ENCODE results near the gene CHD8.
A peak's percentile ranks its signal among the peaks of the same experiment; 100 is the strongest.
"Not testable (repeated sequence)": the region's sequence is repeated elsewhere in the genome, so short reads cannot be mapped to it uniquely, and the experiment has no call there.

The CHD8 gene

DNA sequence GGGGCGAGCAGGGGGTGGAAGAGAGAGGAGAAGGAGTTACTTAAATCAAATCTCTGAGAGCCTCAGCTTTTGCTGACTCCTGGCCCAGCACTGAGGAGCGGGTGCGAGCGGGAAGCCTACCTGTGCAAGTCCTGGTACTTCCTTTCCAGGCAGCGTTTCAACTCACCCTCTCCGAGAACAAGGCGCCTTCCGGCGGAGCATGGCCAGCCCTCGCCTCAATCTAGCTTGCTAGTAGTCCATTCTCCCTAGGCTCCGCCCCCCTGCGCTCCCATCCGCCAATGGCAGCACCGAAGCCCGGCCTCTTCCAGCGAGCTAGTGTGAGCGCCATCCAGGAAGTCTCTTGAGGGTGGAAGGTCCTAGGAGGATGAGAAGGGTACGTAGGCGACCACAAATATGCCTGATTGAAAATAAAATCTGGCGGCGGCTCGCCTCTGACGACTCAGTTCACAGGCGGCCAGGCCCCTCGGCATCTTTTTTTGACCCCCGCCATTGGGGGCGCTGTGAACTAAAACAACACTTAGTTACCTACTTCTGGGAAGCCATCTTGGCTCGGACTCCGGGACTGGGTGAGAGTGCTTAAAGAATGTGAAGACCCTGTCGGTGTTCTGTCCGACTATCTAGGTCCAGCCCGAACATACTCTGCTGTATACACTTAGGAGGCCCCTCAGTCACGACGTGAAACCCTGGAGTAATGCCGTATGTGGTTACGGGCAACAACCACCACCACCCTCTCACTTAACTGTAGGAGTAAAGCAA, at the start of gene CHD8:
TSS of gene CHD8 (minus strand) at position 212 of the 756 bp plus-strand sequence. CDS start 24,480 bp downstream, outside the sequence.
- DNase-seq = peak; percentile 99

- no peak for DNase-seq
These were observed 49.2 kb upstream of the CHD8 start for GRCh38 chr14:21505012-21505553.

GRCh38 chr14:21503376-21503775, 47.5 kb upstream of the CHD8 start:
- no peak for DNase-seq

DNA sequence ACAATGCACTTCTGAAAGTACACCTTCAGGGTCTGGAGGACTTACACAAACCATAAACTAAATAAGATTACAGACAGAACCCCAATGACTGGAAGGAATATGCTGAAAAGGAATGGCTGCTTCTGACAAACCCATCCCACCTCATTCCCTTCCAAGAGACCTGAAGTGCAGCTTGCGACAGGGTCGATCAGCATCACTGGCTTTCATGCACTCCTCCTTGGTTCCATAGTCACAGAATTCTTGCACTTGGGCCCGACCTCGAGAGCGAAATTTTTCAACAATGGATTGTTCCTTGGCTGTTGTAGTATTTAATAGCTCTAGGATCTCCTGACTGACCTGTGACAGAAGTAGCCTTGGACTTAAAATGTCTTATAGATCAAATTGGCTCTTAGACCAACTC, 45.6 kb upstream of the CHD8 start:
- no peak for DNase-seq

GRCh38 chr14:21498540-21499526, 42.9 kb upstream of the CHD8 start:
- DNase-seq = peak; percentile 13

DNA sequence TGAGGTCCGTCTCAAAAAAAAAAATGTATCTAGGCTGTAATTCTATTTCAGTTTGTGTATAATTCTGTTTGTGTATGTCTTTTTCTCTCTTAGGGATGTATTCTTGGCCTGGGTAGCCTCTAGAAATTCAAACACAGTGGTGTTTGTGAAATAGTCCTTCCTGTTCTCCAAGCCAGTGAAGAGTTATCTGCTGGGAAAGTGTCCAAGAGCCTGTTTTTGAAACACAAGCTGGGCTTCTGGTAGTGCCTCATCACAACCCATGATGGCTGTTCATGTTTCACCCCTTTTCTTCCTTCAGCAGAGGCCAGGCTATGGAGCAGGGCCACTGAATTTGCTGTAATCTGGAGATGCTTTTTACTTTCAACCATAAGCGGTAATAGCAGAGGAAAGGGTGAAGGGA, 40.5 kb upstream of the CHD8 start:
- no peak for DNase-seq

- no peak for DNase-seq
These were observed 39.2 kb upstream of the CHD8 start for GRCh38 chr14:21494902-21495762.

- DNase-seq = no peak
These were observed 30.7 kb upstream of the CHD8 start for GRCh38 chr14:21486640-21487087.

DNA sequence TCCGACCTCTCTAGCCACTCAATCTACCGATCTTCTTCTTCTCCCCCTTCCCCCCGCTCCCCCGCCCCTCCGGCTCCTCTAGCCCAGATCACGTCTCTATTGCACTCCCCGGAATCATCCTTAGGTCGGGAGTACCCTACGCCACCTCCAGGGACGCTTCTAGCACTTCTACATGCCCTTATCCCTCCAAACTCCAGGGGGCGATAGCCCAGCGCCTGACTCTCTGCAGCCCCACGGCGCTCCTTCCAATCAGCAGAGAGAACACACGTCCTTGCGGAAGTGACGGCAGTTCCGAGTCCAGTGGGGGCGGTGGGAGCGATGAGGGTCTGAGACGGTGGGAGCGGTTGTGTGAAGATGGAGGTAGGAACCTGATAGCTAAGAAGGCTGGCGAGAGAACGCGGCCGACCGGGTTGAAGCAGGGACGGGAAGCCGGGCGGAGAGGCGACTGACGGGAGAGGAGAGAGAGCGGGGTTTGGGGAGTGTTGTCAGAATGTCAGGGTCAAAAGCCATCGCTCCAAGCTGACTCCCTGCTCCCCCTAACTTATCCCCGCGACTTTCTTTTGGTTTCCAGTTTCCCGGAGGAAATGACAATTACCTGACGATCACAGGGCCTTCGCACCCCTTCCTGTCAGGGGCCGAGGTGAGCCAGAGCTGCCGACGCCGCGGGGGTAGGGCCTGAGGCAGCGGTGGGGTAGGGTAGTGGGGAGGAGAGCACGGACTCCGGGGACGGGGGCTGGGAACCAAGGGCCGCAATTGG, 21.2 kb upstream of the CHD8 start, which contains the start of the genes RAB2B and TOX4:
TSS of gene RAB2B (minus strand) at position 35 of the 757 bp plus-strand sequence. CDS start 87 bp downstream, outside the sequence.
TSS of gene TOX4 (plus strand) at position 271 of the 757 bp plus-strand sequence. CDS start at position 355, 84 bp downstream.
- peak; percentile 94 for DNase-seq

DNA sequence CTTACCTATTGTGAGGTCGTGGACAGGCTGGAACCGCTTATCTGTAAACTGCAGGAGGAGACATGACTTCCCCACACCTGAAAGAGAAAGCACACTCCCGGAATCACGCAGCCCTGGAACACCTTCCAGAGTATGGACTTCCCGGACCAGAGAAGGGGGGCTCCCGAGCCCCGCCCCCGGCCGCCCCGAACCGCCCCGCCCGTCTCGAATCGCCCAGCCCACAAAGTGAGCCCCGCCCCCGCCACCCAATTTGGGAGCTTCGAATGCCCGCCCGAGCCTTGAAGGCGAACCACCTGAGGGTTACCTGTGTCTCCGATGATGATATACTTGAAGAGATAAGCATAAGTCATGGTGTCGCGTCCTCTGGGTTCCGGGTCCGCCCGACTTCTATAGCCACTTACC, 20.6 kb upstream of the CHD8 start:
- DNase-seq = peak; percentile 80

- no peak for DNase-seq
These were observed 20.0 kb upstream of the CHD8 start for GRCh38 chr14:21475767-21476522.

- DNase-seq = no peak
These were observed 11.7 kb upstream of the CHD8 start for GRCh38 chr14:21467616-21468015.

- DNase-seq = no peak
These were observed 371 bp downstream of the CHD8 start for GRCh38 chr14:21455592-21455911.

DNA sequence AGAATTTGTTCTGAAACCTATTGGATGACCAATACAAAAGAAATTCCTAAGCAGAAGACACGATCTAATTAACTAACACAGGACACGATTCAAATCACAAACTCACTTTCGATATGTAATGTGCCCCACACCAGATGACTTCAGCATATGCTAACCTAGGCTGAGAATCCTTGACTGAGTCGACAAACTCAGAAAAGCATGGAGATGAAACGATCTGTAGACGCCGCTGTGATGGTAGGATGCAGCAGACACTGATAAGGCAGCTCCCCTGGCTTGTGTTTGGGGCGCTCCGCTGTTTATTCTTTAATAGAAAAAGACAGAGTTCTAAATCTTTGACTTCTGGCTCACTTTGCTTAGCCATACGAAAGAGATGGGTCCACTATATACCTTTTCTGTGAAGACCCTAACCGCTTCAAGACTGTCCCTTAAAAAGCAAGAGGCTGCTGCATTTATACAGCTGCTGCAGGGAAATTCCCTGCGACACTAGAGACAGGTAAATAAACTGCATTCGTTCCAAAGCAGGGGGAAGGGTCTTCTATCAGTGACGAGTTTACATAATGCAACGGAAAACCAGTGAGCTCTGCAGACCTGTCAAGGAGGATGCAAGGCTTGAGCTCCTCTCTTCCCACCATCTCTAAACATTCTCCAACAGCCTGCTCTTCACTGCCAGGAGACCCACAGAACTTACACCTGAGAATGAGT, 929 bp downstream of the CHD8 start:
- no peak for DNase-seq

DNA sequence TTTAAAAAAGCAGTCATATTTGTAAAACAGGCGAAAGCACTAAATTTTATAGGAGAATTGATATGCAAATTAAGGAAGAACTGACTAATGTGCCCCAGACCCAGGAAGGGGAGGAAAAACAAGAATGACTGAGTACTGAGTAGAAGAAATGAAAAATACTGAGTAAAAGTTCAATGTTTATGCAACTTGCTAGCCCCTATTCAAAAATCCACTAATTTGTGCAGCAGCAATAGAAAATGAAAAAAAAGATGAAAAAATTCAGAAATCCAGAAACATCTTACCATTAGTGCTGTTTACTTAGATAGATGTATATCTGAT, 6.1 kb downstream of the CHD8 start:
- no peak for DNase-seq

GRCh38 chr14:21442657-21443056, 13.3 kb downstream of the CHD8 start:
- not testable (repeated sequence) for DNase-seq

DNA sequence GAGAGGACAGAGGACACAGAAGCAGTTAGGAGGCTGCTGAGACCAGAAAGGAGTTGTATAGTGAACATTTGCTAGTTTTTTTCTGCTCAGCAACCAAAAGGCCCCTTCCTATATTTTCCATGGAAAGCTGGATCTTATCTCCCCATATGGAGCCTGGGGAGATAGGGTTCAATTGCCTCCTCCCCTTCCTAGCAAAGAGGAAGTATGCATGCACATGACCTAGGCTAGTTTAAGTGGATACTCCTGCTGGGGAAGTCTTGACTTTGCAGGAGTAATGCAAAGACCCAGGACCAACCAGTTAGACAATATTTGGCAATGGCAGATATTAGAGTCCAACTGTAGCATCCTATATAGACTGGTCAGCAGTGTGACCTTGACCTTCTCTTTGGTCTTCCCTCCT, 15.1 kb downstream of the CHD8 start:
- DNase-seq = no peak

DNA sequence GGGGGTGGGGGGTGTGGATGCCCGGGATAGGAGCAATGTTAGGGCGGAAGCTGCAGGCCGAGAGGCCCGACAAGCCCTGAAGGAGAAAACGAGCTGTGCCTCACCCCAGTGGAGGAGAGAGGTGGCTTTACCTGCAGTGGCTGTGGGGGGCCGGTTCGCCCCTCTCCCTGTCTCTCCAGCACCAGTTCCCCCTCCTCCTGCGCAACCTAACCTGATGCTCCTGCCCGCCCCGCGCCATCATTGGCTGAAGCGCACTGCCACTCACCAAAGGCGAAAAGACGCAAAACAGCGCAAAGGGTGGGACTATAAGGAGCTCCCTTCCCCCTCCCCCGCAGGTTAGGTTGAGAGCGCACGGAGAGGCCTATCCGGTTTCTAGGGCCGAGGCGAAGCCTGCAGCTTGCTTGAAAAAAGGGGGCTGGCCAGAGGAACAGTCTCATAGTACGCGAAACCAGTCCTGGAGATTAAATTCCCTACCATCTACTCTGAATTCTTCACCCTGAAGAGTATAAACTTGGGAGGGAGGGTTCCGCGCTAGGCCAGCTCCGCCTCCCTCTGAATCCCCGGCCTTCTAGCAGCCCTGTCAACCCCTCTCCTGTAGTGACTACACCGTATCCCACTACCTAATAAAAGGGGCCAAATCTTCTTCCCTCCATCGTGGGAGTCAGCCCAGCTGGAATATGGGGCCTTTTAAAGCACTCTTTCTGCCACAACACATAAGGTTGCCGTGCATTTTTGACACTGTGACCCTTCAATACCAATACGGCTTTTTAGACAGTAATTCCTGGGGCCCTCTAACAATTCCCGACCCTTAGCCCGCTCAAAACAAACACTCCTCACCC, 18.6 kb downstream of the CHD8 start:
- peak; percentile 100 for DNase-seq

- DNase-seq = no peak
These were observed 19.3 kb downstream of the CHD8 start for GRCh38 chr14:21436567-21437062.

Data from activated gamma-delta T cell treated with Interleukin-2 at 50 U/mL for 16 hours (primary cell).